Common myeloid progenitor, CD34-positive (primary cell): Measurements from ENCODE around the gene PDPK1.
"Not testable (repeated sequence)": the region's sequence is repeated elsewhere in the genome, so short reads cannot be mapped to it uniquely, and the experiment has no call there.

Experiments
- CTCF ChIA-PET: fragments of 350-600 bp; sonication (Branson Sonifier 250); formaldehyde crosslinking; loops from one replicate; lab custom pipeline; 2021; ENCODE audit warnings: antibody characterized with exemption; lab: Charles Lee
- POLR2A ChIA-PET: fragments of 350-600 bp; sonication (Branson Sonifier 250); formaldehyde crosslinking; loops from one replicate; lab custom pipeline; 2021; ENCODE audit warnings: antibody characterized with exemption; lab: Charles Lee
- DNase-seq, 3 donors: peaks; one replicate each; pipeline versions ENCODE4 v3.0.0 to v3.0.0-alpha.2; 2013
- H3K27ac ChIP-seq, 2 experiments: 1 replicate in 1 of 2; 2 replicates in 1 of 2; pipeline ENCODE4 v1.7.0; 2013; ENCODE audit warnings: inconsistent platforms in 2 of 2, low read length in 2 of 2, mild to moderate bottlenecking in 2 of 2, low read depth in 1 of 2, moderate library complexity in 1 of 2; ENCODE audit not compliant: severe bottlenecking in 2 of 2, insufficient read depth in 1 of 2, poor library complexity in 1 of 2
- H3K27me3 ChIP-seq, 5 experiments: replicated peaks in 2 of 5; 1 replicate in 3 of 5; 2 replicates in 2 of 5; pipeline versions ENCODE4 v1.6.1 to v1.7.0; 2013; ENCODE audit warnings: low read length in 4 of 5, mild to moderate bottlenecking in 2 of 5, moderate library complexity in 2 of 5, inconsistent platforms in 1 of 5; ENCODE audit not compliant: insufficient read depth in 5 of 5, control insufficient read depth in 4 of 5
- H3K36me3 ChIP-seq, 4 experiments: 1 replicate in 2 of 4; 2 replicates in 2 of 4; pipeline versions ENCODE4 v1.6.1 to v1.7.0; 2013; ENCODE audit warnings: low read length in 3 of 4, control low read depth in 1 of 4, mild to moderate bottlenecking in 1 of 4; ENCODE audit not compliant: control insufficient read depth in 4 of 4, insufficient read depth in 4 of 4
- H3K4me1 ChIP-seq, 4 experiments: 1 replicate in 3 of 4; 2 replicates in 1 of 4; pipeline versions ENCODE4 v1.6.1 to v1.7.1; 2013; ENCODE audit warnings: low read length in 3 of 4, mild to moderate bottlenecking in 3 of 4, control low read depth in 1 of 4, inconsistent platforms in 1 of 4, moderate library complexity in 1 of 4; ENCODE audit not compliant: control insufficient read depth in 4 of 4, insufficient read depth in 4 of 4; ENCODE audit errors: control extremely low read depth in 1 of 4
- H3K4me3 ChIP-seq, 7 experiments: 1 replicate in 4 of 7; 2 replicates in 3 of 7; pipeline versions ENCODE4 v1.5.1 to v1.7.0; 2013; ENCODE audit warnings: mild to moderate bottlenecking in 7 of 7, low read length in 6 of 7, moderate library complexity in 6 of 7, inconsistent platforms in 2 of 7, low read depth in 2 of 7, control low read depth in 1 of 7; ENCODE audit not compliant: insufficient read depth in 4 of 7, control insufficient read depth in 1 of 7; ENCODE audit errors: extremely low read depth in 1 of 7
- H3K9me3 ChIP-seq, 5 experiments: 1 replicate in 4 of 5; 2 replicates in 1 of 5; pipeline versions ENCODE4 v1.6.1 to v1.7.1; 2013; ENCODE audit warnings: low read length in 4 of 5, mild to moderate bottlenecking in 2 of 5, inconsistent platforms in 1 of 5, low read depth in 1 of 5, moderate library complexity in 1 of 5; ENCODE audit not compliant: control insufficient read depth in 4 of 5, insufficient read depth in 2 of 5; ENCODE audit errors: control extremely low read depth in 1 of 5
- WGBS: methylation state at CpG from one replicate; pipeline ENCODE4 v1.1.5; 2013; ENCODE audit not compliant: insufficient coverage; 5-methylcytosine and 5-hydroxymethylcytosine counted together

Gene PDPK1

GRCh38 chr16:2644754-2645453, 107.1 kb downstream of the PDPK1 start:
- H3K27me3 ChIP-seq, H3K4me3 ChIP-seq, POLR2A ChIA-PET, H3K27ac ChIP-seq, H3K36me3 ChIP-seq, CTCF ChIA-PET, DNase-seq, H3K4me1 ChIP-seq, H3K9me3 ChIP-seq: not testable (repeated sequence)
- WGBS, result no CpG with 5 or more reads among the region's 12 CpGs

GRCh38 chr16:2651268-2651871, 113.5 kb downstream of the PDPK1 start:
- H3K4me3 ChIP-seq, H3K36me3 ChIP-seq, H3K27ac ChIP-seq, H3K9me3 ChIP-seq, DNase-seq, POLR2A ChIA-PET, CTCF ChIA-PET, H3K27me3 ChIP-seq, H3K4me1 ChIP-seq: not testable (repeated sequence)
- no CpG with 5 or more reads among the region's 14 CpGs for WGBS
